Bronchial epithelial cell (primary cell): ENCODE data around the gene JMJD7. TPM values are rescaled to one million over a fixed set of nuclear protein-coding genes. Genes with fewer than 3 reads are reported as not detected.
A peak's percentile ranks its signal among the peaks of the same experiment; 100 is the strongest.

ENCODE experiments used
- DNase-seq: peaks from one replicate; pipeline ENCODE4 v3.0.0-alpha.2; 2010; ENCODE audit warnings: low read depth
- FAIRE-seq: peaks from 2 replicates; lab custom pipeline; 2011; peaks lifted over from hg19 to GRCh38; lab: Jason Lieb, UNC
- H3K27me3 ChIP-seq: 2 replicates; pipeline ENCODE4 v1.5.1; 2011; ENCODE audit warnings: low read length; ENCODE audit not compliant: control insufficient read depth, insufficient read depth
- H3K36me3 ChIP-seq: 2 replicates; pipeline ENCODE4 v1.5.1; 2011; ENCODE audit warnings: low read length; ENCODE audit not compliant: control insufficient read depth, insufficient read depth
- H3K4me3 ChIP-seq: 2 replicates; pipeline ENCODE4 v1.5.1; 2011; ENCODE audit warnings: mild to moderate bottlenecking, low read depth, low read length, control low read depth
- CTCF ChIP-seq: IDR thresholded peaks from 2 replicates; pipeline ENCODE4 v1.5.1; 2011; ENCODE audit warnings: mild to moderate bottlenecking, moderate library complexity, low read length, control low read depth, inconsistent platforms; ENCODE audit not compliant: insufficient read depth, severe bottlenecking
- total RNA-seq: library from RNA; depleted of rRNA; stranded (reverse); fragments of >200 nt; gene quantifications from 2 replicates; pipeline ENCODE4 v1.2.1, GENCODE V29; 2014

The JMJD7 gene
- total RNA-seq, 1 donor from 2014 or later = 22.9 TPM

- DNase-seq = peak; percentile 56
- TF ChIP-seq CTCF = no peak
- Histone ChIP-seq H3K27me3 (no peaks in the 10 kb centered on the region), H3K4me3 (no peak overlapping the region), H3K36me3 (peaks cover 10% of the 10 kb centered on the region)
- FAIRE-seq = no peak
Observed at GRCh38 chr15:41795996-41796856, 31.7 kb upstream of the JMJD7 start.

- Histone ChIP-seq H3K36me3 (peaks cover 9% of the 10 kb centered on the region), H3K4me3 (no peak overlapping the region), H3K27me3 (no peaks in the 10 kb centered on the region)
- DNase-seq (peak; percentile 24), FAIRE-seq (no peak)
- TF ChIP-seq CTCF = no peak
Observed at GRCh38 chr15:41797201-41797944, 30.5 kb upstream of the JMJD7 start.

- no peak for DNase-seq
- no peak for FAIRE-seq
- peaks cover 8% of the 10 kb centered on the region for H3K36me3 ChIP-seq
- H3K4me3 ChIP-seq = no peak overlapping the region
- no peak for TF ChIP-seq CTCF
- H3K27me3 ChIP-seq = no peaks in the 10 kb centered on the region
Observed at GRCh38 chr15:41798607-41799487, 29.0 kb upstream of the JMJD7 start.

GRCh38 chr15:41799488-41799805 lies 28.4 kb upstream of the JMJD7 start:
- DNase-seq = no peak
- no peaks in the 10 kb centered on the region for H3K27me3 ChIP-seq
- no peak for TF ChIP-seq CTCF

GRCh38 chr15:41801185-41801584 lies 26.7 kb upstream of the JMJD7 start:
- TF ChIP-seq CTCF = no peak
- H3K36me3 ChIP-seq = peaks cover 8% of the 10 kb centered on the region
- no peaks in the 10 kb centered on the region for H3K27me3 ChIP-seq
- DNase-seq (no peak), FAIRE-seq (no peak)
- no peak overlapping the region for H3K4me3 ChIP-seq

More at GRCh38 chr15:41799488-41799805, 28.4 kb upstream of the JMJD7 start:
- peaks cover 8% of the 10 kb centered on the region for H3K36me3 ChIP-seq
- FAIRE-seq = no peak
- no peak overlapping the region for H3K4me3 ChIP-seq
